A673 (cell line): ENCODE results near the gene SHISA5. TPM values are rescaled to one million over a fixed set of nuclear protein-coding genes. Genes with fewer than 3 reads are reported as not detected.
A peak's percentile ranks its signal among the peaks of the same experiment; 100 is the strongest.

Experiments
- BruUV-seq: library from RNA; stranded (reverse); fragments of 400-500 nt; replicated peaks from 2 replicates; lab custom pipeline; 2021; lab: Mats Ljungman, UMichigan
- CTCF ChIA-PET: fragments of 300-600 bp; sonication (Branson Sonifier 250); formaldehyde crosslinking; loops from one replicate; lab custom pipeline; 2022; ENCODE audit warnings: antibody characterized with exemption; lab: Charles Lee
- POLR2A ChIA-PET: fragments of 300-600 bp; sonication (Branson Sonifier 250); formaldehyde crosslinking; loops from one replicate; lab custom pipeline; 2022; ENCODE audit warnings: antibody characterized with exemption; ENCODE audit not compliant: low non-redundant PET; lab: Charles Lee
- DNase-seq: peaks from one replicate; pipeline ENCODE4 v3.0.0-alpha.2; 2015; ENCODE audit warnings: low spot score
- H3K27ac ChIP-seq: fragments of 200-600 bp; sonication (generic); 2 replicates; pipeline ENCODE4 v1.5.1; 2016; ENCODE audit warnings: mixed run types, low read depth, mild to moderate bottlenecking, mixed read lengths, antibody characterized with exemption, low read length; ENCODE audit not compliant: poor library complexity, severe bottlenecking
- H3K27me3 ChIP-seq: fragments of 200-600 bp; sonication (generic); replicated peaks from 2 replicates; pipeline ENCODE4 v1.6.1; 2017; ENCODE audit warnings: mixed run types, low read depth, mild to moderate bottlenecking, mixed read lengths, antibody characterized with exemption, low read length; ENCODE audit not compliant: insufficient read depth, poor library complexity
- H3K36me3 ChIP-seq: fragments of 200-600 bp; sonication (generic); 2 replicates; pipeline ENCODE4 v1.6.1; 2016; ENCODE audit warnings: mixed run types, mild to moderate bottlenecking, mixed read lengths, antibody characterized with exemption, low read length; ENCODE audit not compliant: insufficient read depth, poor library complexity, severe bottlenecking
- H3K4me1 ChIP-seq: fragments of 200-600 bp; sonication (generic); 2 replicates; pipeline ENCODE4 v1.6.1; 2017; ENCODE audit warnings: mixed run types, mild to moderate bottlenecking, mixed read lengths, antibody characterized with exemption, low read length; ENCODE audit not compliant: insufficient read depth, poor library complexity, severe bottlenecking
- H3K4me3 ChIP-seq: fragments of 200-600 bp; sonication (generic); 2 replicates; pipeline ENCODE4 v1.5.1; 2016; ENCODE audit warnings: low read depth, mixed run types, mild to moderate bottlenecking, mixed read lengths, low read length; ENCODE audit not compliant: poor library complexity, severe bottlenecking
- H3K9me3 ChIP-seq: fragments of 200-600 bp; sonication (generic); 2 replicates; pipeline ENCODE4 v1.6.1; 2016; ENCODE audit warnings: mixed run types, low read depth, mild to moderate bottlenecking, mixed read lengths, antibody characterized with exemption, low read length; ENCODE audit not compliant: poor library complexity, severe bottlenecking
- EZH2 ChIP-seq: fragments of 200-600 bp; sonication (generic); IDR thresholded peaks from 2 replicates; pipeline ENCODE4 v1.6.1; 2017; ENCODE audit warnings: borderline replicate concordance, low read depth, mild to moderate bottlenecking, mixed read lengths, antibody characterized with exemption, low read length; ENCODE audit not compliant: poor library complexity, severe bottlenecking
- intact Hi-C: fragments of 100-400 bp; cut with micrococcal nuclease; formaldehyde crosslinking; loops from one replicate; pipeline ENCODE4 v1.10.0; 2022; ENCODE audit not compliant: unreplicated experiment
- total RNA-seq: library from RNA; stranded (reverse); gene quantifications from 2 replicates; pipeline ENCODE4 v1.2.3, GENCODE V29; 2021
- TF ChIP-seq, protein P1 (sequence below): fragments of 300-800, 200-600 bp; sonication (generic); conservative IDR thresholded peaks from 2 replicates; pipeline ENCODE4 v1.5.1; 2017; ENCODE audit warnings: low read depth, mild to moderate bottlenecking, antibody characterized with exemption, low read length, moderate library complexity, mixed read lengths

Gene SHISA5
- total RNA-seq, 1 experiment from 2014 or later = 61.8 TPM

DNA sequence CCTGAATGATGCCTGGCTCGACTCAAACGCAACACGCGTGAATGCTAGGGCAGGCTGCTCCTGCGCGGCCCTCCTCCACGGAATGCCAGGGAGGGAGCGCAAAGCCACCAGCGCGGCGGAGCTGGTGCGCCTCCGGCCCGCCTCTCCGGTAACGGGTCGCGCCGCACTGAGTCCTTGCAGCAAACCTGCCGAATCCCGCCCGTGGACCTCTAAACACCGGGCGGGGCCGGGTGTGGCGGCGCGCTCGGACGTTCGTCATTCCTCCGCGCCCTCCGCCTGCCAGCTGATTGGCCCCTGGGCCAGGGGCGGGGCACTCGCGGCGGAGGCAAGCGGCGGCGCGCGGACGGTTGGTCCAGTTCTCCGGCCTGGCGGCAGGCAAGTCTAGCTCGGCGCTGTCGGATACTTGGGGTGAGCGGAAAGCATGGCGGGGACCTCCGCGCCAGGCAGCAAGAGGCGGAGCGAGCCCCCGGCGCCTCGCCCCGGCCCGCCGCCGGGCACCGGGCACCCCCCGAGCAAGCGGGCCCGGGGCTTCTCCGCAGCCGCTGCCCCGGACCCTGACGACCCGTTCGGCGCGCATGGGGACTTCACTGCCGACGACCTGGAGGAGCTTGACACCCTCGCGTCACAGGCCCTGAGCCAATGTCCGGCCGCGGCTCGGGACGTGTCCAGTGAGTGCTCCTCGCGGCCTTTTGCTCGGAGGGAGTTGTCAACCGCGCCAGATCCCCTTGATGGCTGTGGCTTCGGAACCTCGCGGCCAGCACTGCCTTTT, 57.4 kb downstream of the SHISA5 start, which contains the start of gene ATRIP:
ATRIP (plus strand) TSS at position 313 of the 769 bp plus-strand sequence; CDS start at position 422, 109 bp downstream.
- H3K9me3 ChIP-seq = no peaks in the 10 kb centered on the region
- peak; percentile 79 for DNase-seq
- H3K4me1 ChIP-seq = no peaks in the 10 kb centered on the region
- peak within 1 kb of the TSS; percentile 77 for H3K4me3 ChIP-seq
- CTCF ChIA-PET = interaction anchor here (1.6 kb wide), 1 partner anchor 11 kb away, joined by 6 read pairs; no protein-coding TSS in a partner anchor
- intact Hi-C loops = no loop called here
- no peaks in the 10 kb centered on the region for H3K27me3 ChIP-seq
- peaks cover 6% of the 10 kb centered on the region for H3K36me3 ChIP-seq
- no peak for TF ChIP-seq EZH2
- TF ChIP-seq, protein P1, sequence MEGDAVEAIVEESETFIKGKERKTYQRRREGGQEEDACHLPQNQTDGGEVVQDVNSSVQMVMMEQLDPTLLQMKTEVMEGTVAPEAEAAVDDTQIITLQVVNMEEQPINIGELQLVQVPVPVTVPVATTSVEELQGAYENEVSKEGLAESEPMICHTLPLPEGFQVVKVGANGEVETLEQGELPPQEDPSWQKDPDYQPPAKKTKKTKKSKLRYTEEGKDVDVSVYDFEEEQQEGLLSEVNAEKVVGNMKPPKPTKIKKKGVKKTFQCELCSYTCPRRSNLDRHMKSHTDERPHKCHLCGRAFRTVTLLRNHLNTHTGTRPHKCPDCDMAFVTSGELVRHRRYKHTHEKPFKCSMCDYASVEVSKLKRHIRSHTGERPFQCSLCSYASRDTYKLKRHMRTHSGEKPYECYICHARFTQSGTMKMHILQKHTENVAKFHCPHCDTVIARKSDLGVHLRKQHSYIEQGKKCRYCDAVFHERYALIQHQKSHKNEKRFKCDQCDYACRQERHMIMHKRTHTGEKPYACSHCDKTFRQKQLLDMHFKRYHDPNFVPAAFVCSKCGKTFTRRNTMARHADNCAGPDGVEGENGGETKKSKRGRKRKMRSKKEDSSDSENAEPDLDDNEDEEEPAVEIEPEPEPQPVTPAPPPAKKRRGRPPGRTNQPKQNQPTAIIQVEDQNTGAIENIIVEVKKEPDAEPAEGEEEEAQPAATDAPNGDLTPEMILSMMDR = no peak
- POLR2A ChIA-PET = no interaction called here
- no TSS peak for BruUV-seq
- peak within 1 kb of the TSS; percentile 80 for H3K27ac ChIP-seq

DNA sequence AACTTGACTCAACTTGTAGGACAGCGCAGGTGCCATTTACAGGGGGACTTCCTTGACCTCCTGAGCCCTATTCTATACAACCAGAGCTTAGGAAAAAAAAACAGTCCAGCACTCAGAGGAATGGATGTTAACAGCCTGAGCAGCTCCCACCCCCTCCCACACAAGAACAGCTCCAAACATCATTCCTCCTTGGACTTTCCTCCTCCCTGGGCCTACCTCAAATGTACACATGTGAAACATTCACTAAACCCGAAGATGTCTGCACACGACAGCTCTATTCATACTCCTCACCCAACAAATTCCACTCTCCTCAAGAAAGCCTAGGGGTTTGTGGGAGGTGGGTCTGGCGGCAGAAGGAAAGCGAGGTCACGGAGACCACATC, 57.9 kb downstream of the SHISA5 start:
- Histone ChIP-seq H3K9me3 (no peaks in the 10 kb centered on the region), H3K36me3 (peaks cover 6% of the 10 kb centered on the region), H3K4me3 (peak overlapping the region; percentile 77), H3K4me1 (no peaks in the 10 kb centered on the region), H3K27me3 (no peaks in the 10 kb centered on the region), H3K27ac (peak overlapping the region; percentile 80)
- DNase-seq = no peak
- BruUV-seq = no TSS peak
- TF ChIP-seq, protein P1 = no peak
- TF ChIP-seq EZH2 = no peak
- intact Hi-C loops = no loop called here
- ChIA-PET CTCF (interaction anchor here (1.6 kb wide), 1 partner anchor 10 kb away, joined by 6 read pairs; no protein-coding TSS in a partner anchor), POLR2A (no interaction called here)

DNA sequence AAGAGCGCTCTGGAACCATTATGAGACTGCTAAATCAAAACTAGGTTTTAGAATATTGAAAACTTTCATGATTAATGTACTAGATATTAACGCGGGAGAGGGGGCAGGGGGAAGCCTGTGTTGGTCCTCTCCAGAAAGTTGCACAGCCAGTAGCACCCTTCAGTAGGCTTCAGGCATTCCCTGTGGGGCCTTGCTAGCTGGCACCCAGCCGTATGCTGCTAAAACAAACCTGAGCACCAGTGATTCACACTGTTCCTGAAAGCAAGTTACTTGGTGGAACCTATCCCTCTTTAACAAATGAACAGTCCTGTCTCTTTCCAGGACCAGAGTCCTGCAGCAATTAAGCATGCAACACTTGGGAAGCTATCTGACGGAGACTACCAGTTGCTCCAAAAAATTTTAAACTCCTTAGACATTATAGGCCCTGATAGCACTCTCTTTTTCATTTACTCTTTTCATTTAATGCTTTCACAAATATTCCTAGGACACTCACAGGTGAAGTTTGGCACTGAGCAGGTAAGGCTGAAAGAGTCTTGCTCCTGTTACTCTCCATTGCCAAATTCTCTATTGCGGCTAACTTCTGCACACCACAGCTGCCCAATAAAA, 58.6 kb downstream of the SHISA5 start:
- CTCF ChIA-PET = interaction anchor here (0.6 to 1.6 kb wide), 2 partner anchors 9 to 12 kb away, joined by 3 to 6 read pairs; no protein-coding TSS in a partner anchor
- Histone ChIP-seq H3K4me3 (peak overlapping the region; percentile 77), H3K36me3 (peaks cover 6% of the 10 kb centered on the region), H3K27me3 (no peaks in the 10 kb centered on the region), H3K27ac (no peak overlapping the region), H3K9me3 (no peaks in the 10 kb centered on the region), H3K4me1 (no peaks in the 10 kb centered on the region)
- TF ChIP-seq, protein P1 = no peak
- no peak for TF ChIP-seq EZH2
- intact Hi-C loops = no loop called here
- no peak for DNase-seq
- POLR2A ChIA-PET = no interaction called here
- BruUV-seq = no TSS peak
